Panc1 (cell line): ENCODE measurements around the gene GALNTL6. TPM values are rescaled to one million over a fixed set of nuclear protein-coding genes. Genes with fewer than 3 reads are reported as not detected.

Experiments
- ATAC-seq: fragments of 200-7000 bp; cut with Tn5 transposase; 2 replicates; pipeline ENCODE4 v1.9.1; 2020; ENCODE audit warnings: mild to moderate bottlenecking, moderate library complexity
- BruUV-seq: library from RNA; stranded (reverse); fragments of 400-500 nt; replicated peaks from 2 replicates; lab custom pipeline; 2021; lab: Mats Ljungman, UMichigan
- CTCF ChIA-PET: fragments of 300-600 bp; sonication (Branson Sonifier 250); formaldehyde crosslinking; loops from one replicate; lab custom pipeline; 2022; ENCODE audit warnings: antibody characterized with exemption; lab: Charles Lee
- POLR2A ChIA-PET: fragments of 300-600 bp; sonication (Branson Sonifier 250); formaldehyde crosslinking; loops from one replicate; lab custom pipeline; 2022; ENCODE audit warnings: antibody characterized with exemption; lab: Charles Lee
- DNase-seq: peaks from one replicate; pipeline ENCODE4 v3.0.0-alpha.2; 2010; ENCODE audit warnings: low read depth, low spot score
- H3K27ac ChIP-seq: 2 replicates; pipeline ENCODE4 v1.5.1; 2011; ENCODE audit warnings: mild to moderate bottlenecking, low read length, inconsistent platforms
- H3K27me3 ChIP-seq: fragments of 200-500 bp; sonication (Bioruptor generic); 2 replicates; pipeline ENCODE4 v1.6.0; 2014; ENCODE audit warnings: low read length, inconsistent platforms; ENCODE audit not compliant: control insufficient read depth, insufficient read depth
- H3K36me3 ChIP-seq: fragments of 200-500 bp; sonication (Bioruptor generic); 2 replicates; pipeline ENCODE4 v1.5.1; 2014; ENCODE audit warnings: inconsistent platforms, mild to moderate bottlenecking, low read length, moderate library complexity; ENCODE audit not compliant: control insufficient read depth, insufficient read depth
- H3K4me1 ChIP-seq: 2 replicates; pipeline ENCODE4 v1.5.1; 2011; ENCODE audit warnings: inconsistent platforms, mild to moderate bottlenecking, low read length, moderate library complexity; ENCODE audit not compliant: control insufficient read depth, insufficient read depth
- H3K4me3 ChIP-seq, 2 experiments: 2 replicates each; pipeline ENCODE4 v1.5.1; 2011 to 2012; ENCODE audit warnings: low read depth in 2 of 2, low read length in 2 of 2, mild to moderate bottlenecking in 2 of 2, inconsistent platforms in 1 of 2, moderate library complexity in 1 of 2
- H3K9me3 ChIP-seq: fragments of 200-500 bp; sonication (Bioruptor generic); 2 replicates; pipeline ENCODE4 v1.5.1; 2014; ENCODE audit warnings: low read depth, mild to moderate bottlenecking, inconsistent platforms, low read length, moderate library complexity; ENCODE audit not compliant: control insufficient read depth, insufficient read depth
- CTCF ChIP-seq: fragments of 450-650 bp; IDR thresholded peaks from 2 replicates; pipeline ENCODE4 v1.5.1; 2017; ENCODE audit warnings: mild to moderate bottlenecking
- POLR2AphosphoS5 ChIP-seq: IDR thresholded peaks from 2 replicates; pipeline ENCODE4 v1.6.1; 2012; ENCODE audit warnings: mild to moderate bottlenecking, low read depth, low read length, moderate library complexity
- REST ChIP-seq, 2 experiments: IDR thresholded peaks; 2 replicates each; pipeline ENCODE4 v1.6.1; 2011 to 2012; ENCODE audit warnings: low read depth in 2 of 2, control low read depth in 1 of 2, low read length in 1 of 2, mild to moderate bottlenecking in 1 of 2, moderate library complexity in 1 of 2; ENCODE audit not compliant: insufficient read depth in 1 of 2
- SIN3A ChIP-seq: IDR thresholded peaks from 2 replicates; pipeline ENCODE4 v1.6.1; 2012; ENCODE audit warnings: low read depth, mild to moderate bottlenecking, low read length, moderate library complexity, borderline replicate concordance; ENCODE audit not compliant: insufficient read depth
- TCF7L2 ChIP-seq: IDR thresholded peaks from 2 replicates; pipeline ENCODE4 v1.6.1; 2011; ENCODE audit warnings: mild to moderate bottlenecking, low read depth, low read length, inconsistent platforms
- in situ Hi-C: cut with HindIII; loops from 2 replicates; pipeline ENCODE4 v1.10.0; 2016; ENCODE audit warnings: low sequenced_read_pairs, low pct_unique_long_range_greater_than_20kb
- intact Hi-C: fragments of 100-400 bp; cut with micrococcal nuclease; formaldehyde crosslinking; loops from one replicate; pipeline ENCODE4 v1.10.0; 2022; ENCODE audit not compliant: unreplicated experiment
- total RNA-seq: library from RNA; stranded (reverse); gene quantifications from one replicate; pipeline ENCODE4 v1.2.1, GENCODE V29; 2021; ENCODE audit not compliant: unreplicated experiment

Gene GALNTL6
- total RNA-seq, 1 experiment from 2014 or later: not detected

GRCh38 chr4:172096786-172097185 is 283.6 kb downstream of the GALNTL6 start:
- no peaks in the 10 kb centered on the region for H3K36me3 ChIP-seq
- ATAC-seq: no peak
- ChIA-PET POLR2A (no interaction called here), CTCF (no interaction called here)
- in situ Hi-C loops: no loop called here
- no peak overlapping the region for H3K27ac ChIP-seq
- no peak overlapping the region for H3K4me3 ChIP-seq
- no peaks in the 10 kb centered on the region for H3K27me3 ChIP-seq
- intact Hi-C loops: no loop called here
- H3K4me1 ChIP-seq: no peaks in the 10 kb centered on the region
- DNase-seq: no peak
- no peak for TF ChIP-seq REST (IDR thresholded peaks at IDR 0.05; ENCODE audit: insufficient read depth in 1 of 2, low read depth in 2 of 2, low read length in 1 of 2)
- TF ChIP-seq CTCF: no peak
- TF ChIP-seq TCF7L2: no peak
- TF ChIP-seq SIN3A: no peak
- TF ChIP-seq POLR2AphosphoS5: no peak
- no peaks in the 10 kb centered on the region for H3K9me3 ChIP-seq
- no TSS peak for BruUV-seq

GRCh38 chr4:172099376-172099775 is 286.2 kb downstream of the GALNTL6 start:
- H3K27ac ChIP-seq: no peak overlapping the region
- H3K4me1 ChIP-seq: no peaks in the 10 kb centered on the region
- no peak overlapping the region for H3K4me3 ChIP-seq
- H3K27me3 ChIP-seq: no peaks in the 10 kb centered on the region
- H3K36me3 ChIP-seq: no peaks in the 10 kb centered on the region
- BruUV-seq: no TSS peak
- H3K9me3 ChIP-seq: no peaks in the 10 kb centered on the region
- TF ChIP-seq TCF7L2 (no peak), SIN3A (no peak), CTCF (no peak), REST (IDR thresholded peaks at IDR 0.05; ENCODE audit: insufficient read depth in 1 of 2, low read depth in 2 of 2, low read length in 1 of 2) (no peak), POLR2AphosphoS5 (no peak)
- POLR2A ChIA-PET: no interaction called here
- CTCF ChIA-PET: no interaction called here
- ATAC-seq (no peak), DNase-seq (no peak)
- intact Hi-C loops: no loop called here
- in situ Hi-C loops: no loop called here
